Stomach (tissue), 9 donors: ENCODE data around the gene AP1B1. TPM values are rescaled to one million over a fixed set of nuclear protein-coding genes. Genes with fewer than 3 reads are reported as not detected.

Experiments used
- DNase-seq, 2 donors: peaks; one replicate each; pipeline versions ENCODE4 v3.0.0 to v3.0.0-alpha.2; 2013 to 2019
- H3K27ac ChIP-seq, 5 donors: fragments of 200-600 bp in 4 of 5; sonication (generic) in 4 of 5; one replicate each; pipeline ENCODE4 v1.5.1; 2013 to 2019; ENCODE audit warnings: mild to moderate bottlenecking in 1 of 5, moderate library complexity in 1 of 5
- H3K27me3 ChIP-seq, 3 donors: fragments of 200-600 bp; sonication (generic); one replicate each; pipeline ENCODE4 v1.5.1; 2017 to 2019; ENCODE audit warnings: mixed run types in 1 of 3
- H3K36me3 ChIP-seq, 4 donors: fragments of 200-600 bp; sonication (generic); 1 replicate in 3 of 4; 2 replicates in 1 of 4; pipeline ENCODE4 v1.5.1; 2016 to 2019
- H3K4me1 ChIP-seq, 4 donors: fragments of 200-600 bp; sonication (generic); one replicate each; pipeline ENCODE4 v1.5.1; 2016 to 2019
- H3K4me3 ChIP-seq, 4 donors: fragments of 200-600 bp; sonication (generic) in 3 of 4; one replicate each; pipeline ENCODE4 v1.5.1; 2016 to 2019; ENCODE audit warnings: mild to moderate bottlenecking in 1 of 4
- H3K9me3 ChIP-seq, 4 donors: fragments of 200-600 bp; sonication (generic); one replicate each; pipeline ENCODE4 v1.5.1; 2016 to 2019
- EP300 ChIP-seq: sonication (generic); formaldehyde crosslinking; IDR thresholded peaks from one replicate; pipeline ENCODE4 v1.6.1; 2017; ENCODE audit warnings: antibody characterized with exemption
- POLR2A ChIP-seq, 4 donors: fragments of 450-650 bp; IDR thresholded peaks; one replicate each; pipeline ENCODE4 v1.6.1; 2016; ENCODE audit warnings: antibody characterized with exemption in 4 of 4, control low read depth in 2 of 4, mild to moderate bottlenecking in 1 of 4, moderate library complexity in 1 of 4
- POLR2AphosphoS5 ChIP-seq, 3 donors: sonication (generic); formaldehyde crosslinking; IDR thresholded peaks; one replicate each; pipeline ENCODE4 v1.6.1; 2016; ENCODE audit warnings: antibody characterized with exemption in 3 of 3
- WGBS, 5 donors: extraction: QIAGEN DNeasy Blood & Tissue Kit in 3 of 5; methylation state at CpG; one replicate each; pipeline versions ENCODE4 v1.1.5 to v1.1.7; 2013 to 2018; 5-methylcytosine and 5-hydroxymethylcytosine counted together
- intact Hi-C: fragments of 100-400 bp; cut with DNase I; formaldehyde crosslinking; loops from one replicate; pipeline ENCODE4 v1.15.1; 2023; ENCODE audit warnings: low total_unique reads
- polyA plus RNA-seq, 3 donors: library from polyadenylated mRNA; stranded (reverse); fragments of 200-250 nt; gene quantifications; one replicate each; pipeline ENCODE4 v1.2.3, GENCODE V29; 2013
- total RNA-seq, 5 donors: library from RNA; depleted of rRNA; stranded (reverse); fragments of >200 nt; gene quantifications; one replicate each; pipeline versions ENCODE4 v1.1.0 to v1.2.3, GENCODE V29; 2014 to 2016
- TF ChIP-seq, protein P1 (sequence below), 7 experiments: fragments of 450-650 bp in 4 of 7; fragments of 200-600 bp in 3 of 7; sonication (generic) in 3 of 7; IDR thresholded peaks; one replicate each; pipeline ENCODE4 v1.5.1; 2016 to 2019; ENCODE audit warnings: antibody characterized with exemption in 7 of 7, control low read depth in 2 of 7, mild to moderate bottlenecking in 1 of 7
- donor health status: healthy with polysubstance abuse.
- donor health status: Bipolar disorder and iron deficiency.
- donor health status: healthy.

Gene AP1B1
- total and polyA plus RNA-seq, 8 donors, result 19.8 to 109 (median 43.9) TPM

DNA sequence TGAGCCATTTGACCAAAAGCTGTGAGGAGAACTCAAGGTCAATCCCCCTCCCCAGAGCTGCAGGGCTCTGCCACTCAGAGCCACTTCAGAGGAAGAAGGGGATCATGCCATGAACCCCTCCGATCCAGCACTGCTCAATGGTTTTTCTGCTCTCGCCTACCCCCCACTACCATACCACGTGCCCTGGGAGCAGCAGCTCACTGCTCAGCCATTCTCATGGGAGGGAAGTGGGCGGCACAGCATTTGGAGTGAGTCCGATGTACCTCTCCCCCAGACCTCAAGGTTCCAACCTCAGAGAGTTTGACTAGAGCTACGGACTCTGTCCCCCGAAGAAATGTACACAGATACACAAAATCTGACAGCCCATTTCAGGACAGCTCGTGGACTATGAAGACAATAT, 34.5 kb downstream of the AP1B1 start:
- Histone ChIP-seq H3K4me1 (no peaks in the 10 kb centered on the region), H3K9me3 (no peaks in the 10 kb centered on the region), H3K36me3 (peaks cover 89 to 100% (median 100%) of the 10 kb centered on the region in 4 donors), H3K27me3 (no peaks in the 10 kb centered on the region), H3K27ac (no peak overlapping the region), H3K4me3 (no peak overlapping the region)
- no peak for DNase-seq
- intact Hi-C loops, result no loop called here
- no peak for TF ChIP-seq POLR2A (IDR thresholded peaks at IDR 0.05)
- no peak for TF ChIP-seq POLR2AphosphoS5 (IDR thresholded peaks at IDR 0.05)
- no peak for TF ChIP-seq EP300
- TF ChIP-seq, protein P1, sequence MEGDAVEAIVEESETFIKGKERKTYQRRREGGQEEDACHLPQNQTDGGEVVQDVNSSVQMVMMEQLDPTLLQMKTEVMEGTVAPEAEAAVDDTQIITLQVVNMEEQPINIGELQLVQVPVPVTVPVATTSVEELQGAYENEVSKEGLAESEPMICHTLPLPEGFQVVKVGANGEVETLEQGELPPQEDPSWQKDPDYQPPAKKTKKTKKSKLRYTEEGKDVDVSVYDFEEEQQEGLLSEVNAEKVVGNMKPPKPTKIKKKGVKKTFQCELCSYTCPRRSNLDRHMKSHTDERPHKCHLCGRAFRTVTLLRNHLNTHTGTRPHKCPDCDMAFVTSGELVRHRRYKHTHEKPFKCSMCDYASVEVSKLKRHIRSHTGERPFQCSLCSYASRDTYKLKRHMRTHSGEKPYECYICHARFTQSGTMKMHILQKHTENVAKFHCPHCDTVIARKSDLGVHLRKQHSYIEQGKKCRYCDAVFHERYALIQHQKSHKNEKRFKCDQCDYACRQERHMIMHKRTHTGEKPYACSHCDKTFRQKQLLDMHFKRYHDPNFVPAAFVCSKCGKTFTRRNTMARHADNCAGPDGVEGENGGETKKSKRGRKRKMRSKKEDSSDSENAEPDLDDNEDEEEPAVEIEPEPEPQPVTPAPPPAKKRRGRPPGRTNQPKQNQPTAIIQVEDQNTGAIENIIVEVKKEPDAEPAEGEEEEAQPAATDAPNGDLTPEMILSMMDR (IDR thresholded peaks at IDR 0.05), result no peak
- 94 to 97% (median 95%) methylated on average over 8 of the region's 8 CpGs for WGBS, 5 donors

DNA sequence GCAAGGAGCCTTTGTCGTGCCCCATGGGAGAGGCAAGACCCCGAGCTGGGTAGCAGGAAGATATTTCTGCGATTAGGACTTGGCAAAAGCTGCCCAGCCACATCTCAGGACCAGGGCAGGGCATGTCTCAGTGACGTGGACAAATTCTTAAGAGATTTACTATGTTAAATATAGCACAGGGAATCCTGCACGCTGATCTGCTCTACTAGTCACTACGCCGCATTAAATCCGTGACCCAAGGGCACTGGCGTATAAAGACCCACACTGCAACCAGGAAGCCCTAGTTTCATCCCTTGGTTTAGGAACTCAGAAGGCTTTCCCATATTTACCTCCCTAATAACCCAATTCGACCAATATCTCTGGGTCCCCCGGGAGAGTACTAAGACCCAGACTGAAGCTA, 35.1 kb downstream of the AP1B1 start:
- H3K4me1 ChIP-seq, result no peaks in the 10 kb centered on the region
- DNase-seq, result no peak
- no peaks in the 10 kb centered on the region for H3K27me3 ChIP-seq
- 90 to 96% (median 95%) methylated on average over 11 of the region's 11 CpGs for WGBS, 5 donors
- no peak overlapping the region for H3K27ac ChIP-seq
- intact Hi-C loops, result no loop called here
- H3K36me3 ChIP-seq, result peaks cover 89 to 100% (median 100%) of the 10 kb centered on the region in 4 donors
- H3K9me3 ChIP-seq, result no peaks in the 10 kb centered on the region
- TF ChIP-seq POLR2A (IDR thresholded peaks at IDR 0.05) (no peak), POLR2AphosphoS5 (IDR thresholded peaks at IDR 0.05) (no peak), EP300 (no peak)
- TF ChIP-seq, protein P1 (IDR thresholded peaks at IDR 0.05), result no peak
- no peak overlapping the region for H3K4me3 ChIP-seq

DNA sequence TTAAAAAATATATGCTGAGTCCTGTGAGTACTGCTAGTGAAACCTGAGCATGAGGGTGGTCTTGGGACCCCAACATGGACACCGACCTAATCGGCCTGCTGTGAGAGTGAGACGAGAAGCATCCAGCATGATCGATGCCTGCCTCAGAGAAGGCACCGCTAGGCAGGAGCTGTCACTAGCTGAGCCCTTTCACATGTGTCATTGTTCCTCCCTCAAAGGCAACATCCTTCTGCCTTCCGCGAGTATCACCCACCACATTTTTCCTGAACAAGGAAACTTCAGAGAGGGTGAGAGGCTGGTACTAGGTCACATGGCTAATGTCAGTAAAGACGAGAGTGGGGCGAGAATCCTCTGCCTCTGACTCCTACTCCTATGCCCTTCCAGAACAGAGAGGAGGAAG, 35.6 kb downstream of the AP1B1 start:
- intact Hi-C loops, result no loop called here
- Histone ChIP-seq H3K4me3 (no peak overlapping the region), H3K27ac (no peak overlapping the region), H3K9me3 (no peaks in the 10 kb centered on the region), H3K4me1 (peaks cover 0 to under 1% (median 0%) of the 10 kb centered on the region in 4 donors), H3K27me3 (no peaks in the 10 kb centered on the region), H3K36me3 (peaks cover 88 to 100% (median 100%) of the 10 kb centered on the region in 4 donors)
- 81 to 91% (median 88%) methylated on average over 9 of the region's 9 CpGs for WGBS, 5 donors
- no peak for TF ChIP-seq POLR2AphosphoS5 (IDR thresholded peaks at IDR 0.05)
- TF ChIP-seq EP300, result no peak
- TF ChIP-seq POLR2A (IDR thresholded peaks at IDR 0.05), result no peak
- TF ChIP-seq, protein P1 (IDR thresholded peaks at IDR 0.05), result no peak
- no peak for DNase-seq

DNA sequence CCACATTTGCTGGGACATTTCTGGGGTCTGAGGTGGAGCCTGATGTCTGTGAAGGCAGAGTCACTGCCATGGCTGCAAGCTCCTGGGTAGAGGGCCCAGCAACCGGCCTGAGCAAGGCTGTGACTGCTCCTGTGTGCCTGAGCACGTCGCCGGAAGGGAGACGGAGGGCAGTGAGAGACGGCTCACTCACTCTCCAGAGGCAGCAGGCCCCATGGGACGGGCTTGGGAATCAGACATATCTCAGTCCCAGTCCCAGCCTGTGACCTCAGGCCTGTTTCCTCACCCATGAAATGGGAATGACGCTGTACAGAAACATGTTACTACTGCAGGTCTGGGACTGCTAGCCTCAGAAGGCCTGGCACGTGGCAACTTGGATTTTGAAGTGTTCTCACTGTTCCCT, 36.5 kb downstream of the AP1B1 start:
- intact Hi-C loops, result no loop called here

More for the DNA sequence above, 36.5 kb downstream of the AP1B1 start:
- no peak for DNase-seq
- Histone ChIP-seq H3K27me3 (no peaks in the 10 kb centered on the region), H3K36me3 (peaks cover 92 to 100% (median 100%) of the 10 kb centered on the region in 4 donors), H3K27ac (no peak overlapping the region), H3K9me3 (no peaks in the 10 kb centered on the region), H3K4me3 (no peak overlapping the region), H3K4me1 (peaks cover 0 to 10% (median 5%) of the 10 kb centered on the region in 4 donors)
- WGBS, 5 donors, result 83 to 94% (median 89%) methylated on average over 9 of the region's 9 CpGs
- TF ChIP-seq POLR2AphosphoS5 (IDR thresholded peaks at IDR 0.05) (no peak), POLR2A (IDR thresholded peaks at IDR 0.05) (no peak), EP300 (no peak)
- TF ChIP-seq, protein P1 (IDR thresholded peaks at IDR 0.05), result no peak
